GM18951 (cell line): ENCODE results near the gene PRLR.
"Not testable (repeated sequence)": the region's sequence is repeated elsewhere in the genome, so short reads cannot be mapped to it uniquely, and the experiment has no call there.

Source experiments
- POLR2A ChIP-seq: IDR thresholded peaks from 4 replicates; pipeline ENCODE4 v1.6.1; 2011; ENCODE audit warnings: mild to moderate bottlenecking; ENCODE audit not compliant: insufficient read length, insufficient read depth; ENCODE audit errors: extremely low read depth
- in situ Hi-C: fragments of 300-500 bp; cut with MboI; formaldehyde crosslinking; loops from one replicate; pipeline ENCODE4 v1.12.0; 2022; ENCODE audit warnings: low sequenced_read_pairs, mixed read lengths, inconsistent platforms; ENCODE audit not compliant: unreplicated experiment

PRLR gene

GRCh38 chr5:35133186-35133585 lies 97.1 kb downstream of the PRLR start:
- in situ Hi-C loops = no loop called here

GRCh38 chr5:35131723-35132122 lies 98.6 kb downstream of the PRLR start:
- in situ Hi-C loops = no loop called here
- TF ChIP-seq POLR2A = no peak

More at GRCh38 chr5:35133186-35133585, 97.1 kb downstream of the PRLR start:
- no peak for TF ChIP-seq POLR2A

GRCh38 chr5:35129921-35130485 lies 100.3 kb downstream of the PRLR start:
- in situ Hi-C loops = no loop called here
- no peak for TF ChIP-seq POLR2A

GRCh38 chr5:35129276-35129675 lies 101.0 kb downstream of the PRLR start:
- in situ Hi-C loops = no loop called here
- TF ChIP-seq POLR2A = no peak

GRCh38 chr5:35127006-35127405 lies 103.3 kb downstream of the PRLR start:
- in situ Hi-C loops = no loop called here
- TF ChIP-seq POLR2A = no peak

- no peak for TF ChIP-seq POLR2A
- in situ Hi-C loops = no loop called here
These were observed 104.5 kb downstream of the PRLR start for GRCh38 chr5:35125746-35126145.

GRCh38 chr5:35124932-35125331 lies 105.4 kb downstream of the PRLR start:
- TF ChIP-seq POLR2A = no peak
- in situ Hi-C loops = no loop called here

- TF ChIP-seq POLR2A = no peak
- in situ Hi-C loops = no loop called here
These were observed 107.5 kb downstream of the PRLR start for GRCh38 chr5:35122819-35123218.

- no peak for TF ChIP-seq POLR2A
- in situ Hi-C loops = no loop called here
These were observed 109.6 kb downstream of the PRLR start for GRCh38 chr5:35120715-35121114.

- in situ Hi-C loops = no loop called here
These were observed 112.3 kb downstream of the PRLR start for GRCh38 chr5:35117967-35118366.

GRCh38 chr5:35115920-35116319 lies 114.4 kb downstream of the PRLR start:
- in situ Hi-C loops = no loop called here
- no peak for TF ChIP-seq POLR2A

More at GRCh38 chr5:35117967-35118366, 112.3 kb downstream of the PRLR start:
- TF ChIP-seq POLR2A = no peak

GRCh38 chr5:35114698-35115097 lies 115.6 kb downstream of the PRLR start:
- in situ Hi-C loops = no loop called here
- TF ChIP-seq POLR2A = no peak

- in situ Hi-C loops = no loop called here
- no peak for TF ChIP-seq POLR2A
These were observed 118.0 kb downstream of the PRLR start for GRCh38 chr5:35112300-35112699.

GRCh38 chr5:35104550-35104949 lies 125.7 kb downstream of the PRLR start:
- in situ Hi-C loops = not testable (repeated sequence)
